NOMO-1 treated with dmso at 0.1 percent for 144 hours (cell line): Measurements from ENCODE around the gene ARGFX.
A peak's percentile ranks its signal among the peaks of the same experiment; 100 is the strongest.
"Not testable (repeated sequence)": the region's sequence is repeated elsewhere in the genome, so short reads cannot be mapped to it uniquely, and the experiment has no call there.

Source experiments
- DNase-seq: peaks from one replicate; lab custom pipeline; 2025; ENCODE audit not compliant: unreplicated experiment; lab: John Stamatoyannopoulos, UW

Gene ARGFX

GRCh38 chr3:121567649-121568048 lies at the start of gene ARGFX:
TSS of gene ARGFX (plus strand) at chr3:121567949. CDS start at chr3:121570714, 2,765 bp downstream.
- no peak for DNase-seq

GRCh38 chr3:121517953-121518655 lies 49.6 kb upstream of the ARGFX start:
- DNase-seq, result no peak

GRCh38 chr3:121520510-121520909 lies 47.2 kb upstream of the ARGFX start:
- DNase-seq, result no peak

GRCh38 chr3:121529308-121529707 lies 38.4 kb upstream of the ARGFX start:
- DNase-seq, result no peak

- no peak for DNase-seq
Measured at GRCh38 chr3:121531269-121531668, 36.5 kb upstream of the ARGFX start.

GRCh38 chr3:121542924-121543323 lies 24.8 kb upstream of the ARGFX start:
- DNase-seq, result no peak

- no peak for DNase-seq
Measured at GRCh38 chr3:121545049-121545573, 22.6 kb upstream of the ARGFX start.

- peak; percentile 94 for DNase-seq
Measured at GRCh38 chr3:121545574-121546455, 21.9 kb upstream of the ARGFX start, which contains the start of gene POLQ. TSS of gene POLQ (minus strand) at chr3:121545988. CDS start at chr3:121545877, 111 bp downstream.

- no peak for DNase-seq
Measured at GRCh38 chr3:121552379-121552778, 15.4 kb upstream of the ARGFX start.

- no peak for DNase-seq
Measured at GRCh38 chr3:121552797-121553196, 15.0 kb upstream of the ARGFX start.

- DNase-seq, result no peak
Measured at GRCh38 chr3:121557426-121557934, 10.3 kb upstream of the ARGFX start.

- DNase-seq, result no peak
Measured at GRCh38 chr3:121562148-121562547, 5.6 kb upstream of the ARGFX start.

GRCh38 chr3:121566773-121567172 lies 976 bp upstream of the ARGFX start:
- no peak for DNase-seq

GRCh38 chr3:121574449-121574848 lies 6.7 kb downstream of the ARGFX start:
- no peak for DNase-seq

GRCh38 chr3:121581691-121582090 lies 13.9 kb downstream of the ARGFX start:
- DNase-seq, result no peak

- no peak for DNase-seq
Measured at GRCh38 chr3:121584418-121584817, 16.7 kb downstream of the ARGFX start.

GRCh38 chr3:121592856-121593702 lies 25.3 kb downstream of the ARGFX start, which contains the start of gene FBXO40:
TSS of gene FBXO40 (plus strand) at chr3:121593379. CDS start at chr3:121620576, 27,197 bp downstream.
- no peak for DNase-seq

- DNase-seq, result not testable (repeated sequence)
Measured at GRCh38 chr3:121593806-121594205, 26.1 kb downstream of the ARGFX start.

- DNase-seq, result no peak
Measured at GRCh38 chr3:121594850-121595249, 27.1 kb downstream of the ARGFX start.

GRCh38 chr3:121595765-121596406 lies 28.1 kb downstream of the ARGFX start:
- no peak for DNase-seq
